ENCODE data around the gene SLC25A33. TPM values are rescaled to one million over a fixed set of nuclear protein-coding genes. Genes with fewer than 3 reads are reported as not detected.
"Not testable (repeated sequence)": the region's sequence is repeated elsewhere in the genome, so short reads cannot be mapped to it uniquely, and the experiment has no call there.

SLC25A33 gene
- total RNA-seq, 1 experiment from 2014 or later, result 9.4 TPM

- no peak overlapping the region for H2BK20ac ChIP-seq (ENCODE audit: low read depth, low read length, poor library complexity, severe bottlenecking)
- no peak overlapping the region for H2BK15ac ChIP-seq (ENCODE audit: low read depth, low read length)
- peaks cover 7% of the 10 kb centered on the region for H3K27me3 Mint-ChIP-seq (ENCODE audit: low read depth)
- no peaks in the 10 kb centered on the region for H3K4me1 ChIP-seq (ENCODE audit: insufficient read depth, low read length)
- peak overlapping the region in 1 of 3 experiments; percentile 24; a peak in 1 of 7 replicates for H3K27ac Mint-ChIP-seq
- H3K18ac ChIP-seq (ENCODE audit: insufficient read length, low read depth, low read length), result no peak overlapping the region
- no peak overlapping the region for H3K56ac ChIP-seq (ENCODE audit: insufficient read length, low read depth, low read length)
- no peak overlapping the region for H3K4me3 Mint-ChIP-seq
- TF ChIP-seq CTCF (conservative IDR thresholded peaks at IDR 0.05), result no peak
- H2AK5ac ChIP-seq (ENCODE audit: insufficient read length, low read length), result no peak overlapping the region
- no peak overlapping the region for H3K27ac ChIP-seq (ENCODE audit: insufficient read length, low read depth, low read length)
- no peaks in the 10 kb centered on the region for H3K9me3 Mint-ChIP-seq
- H3K4ac ChIP-seq (ENCODE audit: low read depth, low read length), result no peak overlapping the region
- no peak overlapping the region for H3K23ac ChIP-seq (ENCODE audit: insufficient read length, low read depth, low read length)
- no peaks in the 10 kb centered on the region for H3K79me2 ChIP-seq (ENCODE audit: insufficient read depth, low read length)
- no peaks in the 10 kb centered on the region for H3K23me2 ChIP-seq (ENCODE audit: insufficient read length, low read depth, low read length, poor library complexity, severe bottlenecking)
- H2BK120ac ChIP-seq (ENCODE audit: low read depth, low read length, poor library complexity, severe bottlenecking), result no peak overlapping the region
- H3T11ph ChIP-seq (ENCODE audit: low read length), result no peak overlapping the region
- no peak overlapping the region for H2BK5ac ChIP-seq (ENCODE audit: insufficient read length, low read length)
- no peaks in the 10 kb centered on the region for H3K4me1 Mint-ChIP-seq
- H3K27me3 ChIP-seq (ENCODE audit: insufficient read depth, low read length), result no peaks in the 10 kb centered on the region
- H3K14ac ChIP-seq (ENCODE audit: insufficient read depth, low read length), result no peak overlapping the region
- H3K9ac ChIP-seq (ENCODE audit: extremely low read depth, insufficient read length, low read length), result no peak overlapping the region
- no peaks in the 10 kb centered on the region for H4K20me1 ChIP-seq (ENCODE audit: control insufficient read depth, insufficient read depth, insufficient read length)
- no peaks in the 10 kb centered on the region for H3K9me3 ChIP-seq (ENCODE audit: control insufficient read depth, low read depth, low read length)
- no peak overlapping the region for H4K91ac ChIP-seq (ENCODE audit: insufficient read length, low read depth, low read length)
- WGBS (ENCODE audit: extremely low coverage, insufficient read length, low lambda C conversion rate), result no CpG with 5 or more reads among the region's 1 CpG
- no peak overlapping the region for H2AFZ ChIP-seq (ENCODE audit: low read length)
- H2BK12ac ChIP-seq (ENCODE audit: insufficient read length, low read depth, low read length), result no peak overlapping the region
- no peak for DNase-seq
- H4K8ac ChIP-seq (replicated peaks; ENCODE audit: insufficient read length, low read depth, low read length), result no peak overlapping the region
- peaks cover 21 to 45% (median 38%) of the 10 kb centered on the region in 3 experiments; a peak in 6 of 7 replicates for H3K36me3 Mint-ChIP-seq (ENCODE audit: insufficient read depth in 1 of 3, low read depth in 3 of 3)
- H3K79me1 ChIP-seq (ENCODE audit: insufficient read depth, low read depth, low read length, poor library complexity, severe bottlenecking), result no peaks in the 10 kb centered on the region
- H4K5ac ChIP-seq (ENCODE audit: insufficient read length, low read depth, low read length), result no peak overlapping the region
- no peak overlapping the region for H3K4me2 ChIP-seq (ENCODE audit: insufficient read depth, insufficient read length, low read length)
These were observed 30.0 kb downstream of the SLC25A33 start for GRCh38 chr1:9569267-9569666.

- H3K9me3 Mint-ChIP-seq; H3K27ac Mint-ChIP-seq; H3K4me2 ChIP-seq (ENCODE audit: insufficient read depth, insufficient read length, low read length); H2AK5ac ChIP-seq (ENCODE audit: insufficient read length, low read length); H2BK20ac ChIP-seq (ENCODE audit: low read depth, low read length, poor library complexity, severe bottlenecking); H4K20me1 ChIP-seq (ENCODE audit: control insufficient read depth, insufficient read depth, insufficient read length); H3K14ac ChIP-seq (ENCODE audit: insufficient read depth, low read length); H3K4ac ChIP-seq (ENCODE audit: low read depth, low read length); H3K23me2 ChIP-seq (ENCODE audit: insufficient read length, low read depth, low read length, poor library complexity, severe bottlenecking); H3K9ac ChIP-seq (ENCODE audit: extremely low read depth, insufficient read length, low read length); H2BK5ac ChIP-seq (ENCODE audit: insufficient read length, low read length); H2BK120ac ChIP-seq (ENCODE audit: low read depth, low read length, poor library complexity, severe bottlenecking); H3K23ac ChIP-seq (ENCODE audit: insufficient read length, low read depth, low read length); H3K27me3 ChIP-seq (ENCODE audit: insufficient read depth, low read length); H3K4me1 Mint-ChIP-seq; H4K91ac ChIP-seq (ENCODE audit: insufficient read length, low read depth, low read length); H3K27ac ChIP-seq (ENCODE audit: insufficient read length, low read depth, low read length); H2BK12ac ChIP-seq (ENCODE audit: insufficient read length, low read depth, low read length); H3K27me3 Mint-ChIP-seq (ENCODE audit: low read depth); H2BK15ac ChIP-seq (ENCODE audit: low read depth, low read length); H3K18ac ChIP-seq (ENCODE audit: insufficient read length, low read depth, low read length); H3K4me1 ChIP-seq (ENCODE audit: insufficient read depth, low read length); H3K56ac ChIP-seq (ENCODE audit: insufficient read length, low read depth, low read length); DNase-seq; H3K79me1 ChIP-seq (ENCODE audit: insufficient read depth, low read depth, low read length, poor library complexity, severe bottlenecking); H3K9me3 ChIP-seq (ENCODE audit: control insufficient read depth, low read depth, low read length); H3K79me2 ChIP-seq (ENCODE audit: insufficient read depth, low read length); H2AFZ ChIP-seq (ENCODE audit: low read length); H3K4me3 Mint-ChIP-seq; H4K5ac ChIP-seq (ENCODE audit: insufficient read length, low read depth, low read length); H4K8ac ChIP-seq (replicated peaks; ENCODE audit: insufficient read length, low read depth, low read length): not testable (repeated sequence)
- peak overlapping the region; percentile 17 for H3T11ph ChIP-seq (ENCODE audit: low read length)
- WGBS (ENCODE audit: extremely low coverage, insufficient read length, low lambda C conversion rate), result no CpG with 5 or more reads among the region's 16 CpGs
- peaks cover 20 to 48% (median 38%) of the 10 kb centered on the region in 3 experiments; a peak in 6 of 7 replicates for H3K36me3 Mint-ChIP-seq (ENCODE audit: insufficient read depth in 1 of 3, low read depth in 3 of 3)
These were observed 31.7 kb downstream of the SLC25A33 start for GRCh38 chr1:9570886-9571529.

All from H9 (cell line).